Neural cell (in vitro differentiated cells): ENCODE data around the gene WDR83. TPM values are rescaled to one million over a fixed set of nuclear protein-coding genes. Genes with fewer than 3 reads are reported as not detected.
A peak's percentile ranks its signal among the peaks of the same experiment; 100 is the strongest.

ENCODE experiments used
- H2AFZ ChIP-seq: fragments of 200-600, 300-800 bp; sonication (generic), shearing (Covaris generic); 2 replicates; pipeline ENCODE4 v1.6.0; 2014; ENCODE audit warnings: low read depth, mild to moderate bottlenecking, antibody characterized with exemption, low read length, moderate library complexity
- H3F3A ChIP-seq: fragments of 200-600 bp; shearing (Covaris generic); 2 replicates; pipeline ENCODE4 v1.6.1; 2016; ENCODE audit warnings: mild to moderate bottlenecking, moderate library complexity, mixed read lengths, antibody characterized with exemption, low read length; ENCODE audit not compliant: insufficient read depth, poor library complexity, severe bottlenecking
- H3K27ac ChIP-seq: fragments of 200-600, 300-800 bp; sonication (generic), shearing (Covaris generic); 2 replicates; pipeline ENCODE4 v1.5.1; 2014; ENCODE audit warnings: mild to moderate bottlenecking, low read length, moderate library complexity
- H3K27me3 ChIP-seq: fragments of 300-800, 200-600 bp; sonication (generic), shearing (Covaris generic); 2 replicates; pipeline ENCODE4 v1.6.0; 2014; ENCODE audit warnings: mild to moderate bottlenecking, low read depth, low read length, moderate library complexity; ENCODE audit not compliant: insufficient read depth
- H3K36me3 ChIP-seq: fragments of 300-800, 200-600 bp; sonication (generic), shearing (Covaris generic); 2 replicates; pipeline ENCODE4 v1.5.1; 2014; ENCODE audit warnings: mild to moderate bottlenecking, antibody characterized with exemption, low read length, moderate library complexity; ENCODE audit not compliant: insufficient read depth
- H3K4me2 ChIP-seq: fragments of 300-800, 200-600 bp; sonication (generic), shearing (Covaris generic); 2 replicates; pipeline ENCODE4 v1.6.0; 2014; ENCODE audit warnings: mild to moderate bottlenecking, low read length
- H3K4me3 ChIP-seq: fragments of 300-800, 200-600 bp; sonication (generic), shearing (Covaris generic); 2 replicates; pipeline ENCODE4 v1.5.1; 2014; ENCODE audit warnings: mild to moderate bottlenecking, low read length, moderate library complexity
- H3K79me2 ChIP-seq: fragments of 200-600 bp; shearing (Covaris generic); replicated peaks from 2 replicates; pipeline ENCODE4 v1.6.0; 2014; ENCODE audit warnings: mild to moderate bottlenecking, low read length, moderate library complexity; ENCODE audit not compliant: insufficient read depth
- H3K9ac ChIP-seq: fragments of 300-800, 200-600 bp; sonication (generic), shearing (Covaris generic); 2 replicates; pipeline ENCODE4 v1.6.1; 2016; ENCODE audit warnings: mild to moderate bottlenecking, low read length, mixed read lengths
- H3K9me2 ChIP-seq: fragments of 200-600 bp; shearing (Covaris generic); 2 replicates; pipeline ENCODE4 v1.6.1; 2016; ENCODE audit warnings: mild to moderate bottlenecking, low read length, mixed read lengths; ENCODE audit not compliant: insufficient read depth
- H3K9me3 ChIP-seq: fragments of 200-600, 300-800 bp; sonication (generic), shearing (Covaris generic); 2 replicates; pipeline ENCODE4 v1.6.1; 2016; ENCODE audit warnings: mild to moderate bottlenecking, mixed run types, low read length, moderate library complexity, mixed read lengths
- H4K20me1 ChIP-seq: fragments of 200-600 bp; shearing (Covaris generic); 2 replicates; pipeline ENCODE4 v1.6.1; 2016; ENCODE audit warnings: mild to moderate bottlenecking, mixed run types; ENCODE audit not compliant: insufficient read depth
- CTCF ChIP-seq: fragments of 450-650 bp; IDR thresholded peaks from 2 replicates; pipeline ENCODE4 v1.5.1; 2014; ENCODE audit warnings: antibody characterized with exemption, mild to moderate bottlenecking, moderate library complexity; ENCODE audit not compliant: poor library complexity, severe bottlenecking
- EP300 ChIP-seq: fragments of 450-650 bp; conservative IDR thresholded peaks from 2 replicates; pipeline ENCODE4 v1.6.1; 2014; ENCODE audit warnings: antibody characterized with exemption, mild to moderate bottlenecking, moderate library complexity; ENCODE audit not compliant: poor library complexity, severe bottlenecking
- EZH2 ChIP-seq: fragments of 200-600, 300-800 bp; shearing (Covaris generic), sonication (generic); IDR thresholded peaks from 2 replicates; pipeline ENCODE4 v1.6.1; 2014; ENCODE audit warnings: antibody characterized with exemption, low read length, borderline replicate concordance, mild to moderate bottlenecking; ENCODE audit not compliant: insufficient read depth, poor library complexity, severe bottlenecking
- MXI1 ChIP-seq: fragments of 450-650 bp; conservative IDR thresholded peaks from 2 replicates; pipeline ENCODE4 v1.6.1; 2014; ENCODE audit warnings: antibody characterized with exemption, mild to moderate bottlenecking; ENCODE audit not compliant: poor library complexity, severe bottlenecking
- POLR2AphosphoS5 ChIP-seq: IDR thresholded peaks from 2 replicates; pipeline ENCODE4 v1.6.1; 2012
- RAD21 ChIP-seq: fragments of 450-650 bp; conservative IDR thresholded peaks from 2 replicates; pipeline ENCODE4 v1.6.1; 2014; ENCODE audit warnings: antibody characterized with exemption, mild to moderate bottlenecking, moderate library complexity
- REST ChIP-seq: IDR thresholded peaks from 2 replicates; pipeline ENCODE4 v1.6.1; 2012; ENCODE audit warnings: borderline replicate concordance
- SMC3 ChIP-seq: fragments of 450-650 bp; conservative IDR thresholded peaks from 2 replicates; pipeline ENCODE4 v1.6.1; 2014; ENCODE audit warnings: antibody characterized with exemption, mild to moderate bottlenecking, moderate library complexity; ENCODE audit not compliant: poor library complexity
- TAF1 ChIP-seq: IDR thresholded peaks from 2 replicates; pipeline ENCODE4 v1.6.1; 2012; ENCODE audit warnings: low read depth
- polyA plus RNA-seq: library from polyadenylated mRNA; depleted of rRNA; stranded (reverse); fragments of >200 nt; gene quantifications from 2 replicates; pipeline ENCODE4 v1.2.3, GENCODE V29; 2014

WDR83 gene
- polyA plus RNA-seq, 1 donor from 2014 or later: 45.3 TPM

- Histone ChIP-seq H2AFZ (no peak overlapping the region), H3K79me2 (no peaks in the 10 kb centered on the region), H3K9me2 (no peaks in the 10 kb centered on the region), H4K20me1 (no peaks in the 10 kb centered on the region), H3K4me3 (no peak overlapping the region), H3K36me3 (no peaks in the 10 kb centered on the region), H3K27me3 (no peaks in the 10 kb centered on the region), H3K9ac (no peak overlapping the region), H3F3A (peaks cover 5% of the 10 kb centered on the region), H3K9me3 (no peaks in the 10 kb centered on the region), H3K4me2 (no peak overlapping the region), H3K27ac (no peak overlapping the region)
- TF ChIP-seq REST (no peak), EP300 (no peak), POLR2AphosphoS5 (no peak), SMC3 (no peak), TAF1 (no peak), MXI1 (no peak), RAD21 (no peak), CTCF (no peak), EZH2 (no peak)
Observed at GRCh38 chr19:12694641-12695040, 28.0 kb downstream of the WDR83 start.

- Histone ChIP-seq H3K9me2 (no peaks in the 10 kb centered on the region), H3F3A (peaks cover 5% of the 10 kb centered on the region), H3K4me2 (no peak overlapping the region), H3K27ac (no peak overlapping the region), H3K9ac (no peak overlapping the region), H4K20me1 (no peaks in the 10 kb centered on the region), H2AFZ (no peak overlapping the region), H3K4me3 (peak overlapping the region; percentile 99), H3K79me2 (no peaks in the 10 kb centered on the region), H3K9me3 (no peaks in the 10 kb centered on the region), H3K27me3 (no peaks in the 10 kb centered on the region), H3K36me3 (no peaks in the 10 kb centered on the region)
- TF ChIP-seq REST: no peak
- TF ChIP-seq EP300: no peak
- TF ChIP-seq POLR2AphosphoS5: no peak
- no peak for TF ChIP-seq SMC3
- no peak for TF ChIP-seq MXI1
Observed at GRCh38 chr19:12695096-12695495, 28.5 kb downstream of the WDR83 start.
